ENCODE measurements around the gene SAPCD2. TPM values are rescaled to one million over a fixed set of nuclear protein-coding genes. Genes with fewer than 3 reads are reported as not detected.
A peak's percentile ranks its signal among the peaks of the same experiment; 100 is the strongest.

Gene SAPCD2
- total and polyA plus RNA-seq, 9 of the 15 experiments (the other 6 are each of a cell fraction or from before 2014, with no cell fraction given): 3.4 to 91.8 (median 18.8) TPM

- no peak for TF ChIP-seq GTF2F1 (IDR thresholded peaks at IDR 0.05; ENCODE audit: low read depth, low read length)
- peak; percentile 83 for TF ChIP-seq REST (IDR thresholded peaks at IDR 0.05; ENCODE audit: borderline replicate concordance)
- peak; percentile 77 for TF ChIP-seq REST (CRISPR knock-in tag; IDR thresholded peaks at IDR 0.05; ENCODE audit: low read depth)
- TF ChIP-seq SAP30 (IDR thresholded peaks at IDR 0.05; ENCODE audit: borderline replicate concordance, insufficient read depth, low read depth, low read length, poor library complexity, severe bottlenecking): peak; percentile 84
- TF ChIP-seq NFIC (IDR thresholded peaks at IDR 0.05): 0 out of 2 replicates have a peak, but pooled peaks have one; percentile 7
- no peak for TF ChIP-seq MIER1 (IDR thresholded peaks at IDR 0.05; ENCODE audit: low read depth)
- no peak for TF ChIP-seq ETV6 (IDR thresholded peaks at IDR 0.05; ENCODE audit: borderline replicate concordance in 1 of 2, low read depth in 2 of 2, low read length in 1 of 2)
- TF ChIP-seq ETV6 (CRISPR knock-in tag; IDR thresholded peaks at IDR 0.05; ENCODE audit: borderline replicate concordance): no peak
- peak; percentile 72 to 92; a peak in 3 of 4 replicates for TF ChIP-seq SIN3A (IDR thresholded peaks at IDR 0.05; ENCODE audit: borderline replicate concordance in 2 of 2, control insufficient read depth in 1 of 2, low read depth in 2 of 2, low read length in 2 of 2)
- TF ChIP-seq ID3 (CRISPR knock-in tag; IDR thresholded peaks at IDR 0.05): no peak
- TF ChIP-seq ID3 (tag; IDR thresholded peaks at IDR 0.05): 0 out of 2 replicates have a peak, but pooled peaks have one; percentile 40
- TF ChIP-seq ZBTB9 (CRISPR knock-in tag; IDR thresholded peaks at IDR 0.05): peak; percentile 51; the same call in 1 of the 2 replicates
- TF ChIP-seq RCOR1 (IDR thresholded peaks at IDR 0.05; ENCODE audit: borderline replicate concordance in 1 of 2, low read depth in 2 of 2, low read length in 2 of 2): no peak
- no peak for TF ChIP-seq SMARCC2 (IDR thresholded peaks at IDR 0.05; ENCODE audit: low read depth)
- TF ChIP-seq ZNF778 (CRISPR knock-in tag; IDR thresholded peaks at IDR 0.05): no peak
- no peak for TF ChIP-seq ZNF175 (CRISPR knock-in tag; IDR thresholded peaks at IDR 0.05; ENCODE audit: low read depth)
- no peak for TF ChIP-seq TAF7 (tag; IDR thresholded peaks at IDR 0.05)
- no peak for TF ChIP-seq ZNF780A (CRISPR knock-in tag; IDR thresholded peaks at IDR 0.05)
Observed at GRCh38 chr9:137114613-137115393, 44.4 kb upstream of the SAPCD2 start, which contains the start of gene DPP7 (continued).

All from K562 (cell line).